ENCODE results near the gene ZNF14.

The ZNF14 gene

GRCh38 chr19:19758164-19758563 lies 25.3 kb upstream of the ZNF14 start:
- no peak overlapping the region for H3K4me3 ChIP-seq (ENCODE audit: low read depth, low read length)
- TF ChIP-seq, protein P1, sequence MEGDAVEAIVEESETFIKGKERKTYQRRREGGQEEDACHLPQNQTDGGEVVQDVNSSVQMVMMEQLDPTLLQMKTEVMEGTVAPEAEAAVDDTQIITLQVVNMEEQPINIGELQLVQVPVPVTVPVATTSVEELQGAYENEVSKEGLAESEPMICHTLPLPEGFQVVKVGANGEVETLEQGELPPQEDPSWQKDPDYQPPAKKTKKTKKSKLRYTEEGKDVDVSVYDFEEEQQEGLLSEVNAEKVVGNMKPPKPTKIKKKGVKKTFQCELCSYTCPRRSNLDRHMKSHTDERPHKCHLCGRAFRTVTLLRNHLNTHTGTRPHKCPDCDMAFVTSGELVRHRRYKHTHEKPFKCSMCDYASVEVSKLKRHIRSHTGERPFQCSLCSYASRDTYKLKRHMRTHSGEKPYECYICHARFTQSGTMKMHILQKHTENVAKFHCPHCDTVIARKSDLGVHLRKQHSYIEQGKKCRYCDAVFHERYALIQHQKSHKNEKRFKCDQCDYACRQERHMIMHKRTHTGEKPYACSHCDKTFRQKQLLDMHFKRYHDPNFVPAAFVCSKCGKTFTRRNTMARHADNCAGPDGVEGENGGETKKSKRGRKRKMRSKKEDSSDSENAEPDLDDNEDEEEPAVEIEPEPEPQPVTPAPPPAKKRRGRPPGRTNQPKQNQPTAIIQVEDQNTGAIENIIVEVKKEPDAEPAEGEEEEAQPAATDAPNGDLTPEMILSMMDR (IDR thresholded peaks at IDR 0.05; ENCODE audit: low read depth, low read length, missing control alignments), result no peak
- DNase-seq (ENCODE audit: low read depth), result no peak

DNA sequence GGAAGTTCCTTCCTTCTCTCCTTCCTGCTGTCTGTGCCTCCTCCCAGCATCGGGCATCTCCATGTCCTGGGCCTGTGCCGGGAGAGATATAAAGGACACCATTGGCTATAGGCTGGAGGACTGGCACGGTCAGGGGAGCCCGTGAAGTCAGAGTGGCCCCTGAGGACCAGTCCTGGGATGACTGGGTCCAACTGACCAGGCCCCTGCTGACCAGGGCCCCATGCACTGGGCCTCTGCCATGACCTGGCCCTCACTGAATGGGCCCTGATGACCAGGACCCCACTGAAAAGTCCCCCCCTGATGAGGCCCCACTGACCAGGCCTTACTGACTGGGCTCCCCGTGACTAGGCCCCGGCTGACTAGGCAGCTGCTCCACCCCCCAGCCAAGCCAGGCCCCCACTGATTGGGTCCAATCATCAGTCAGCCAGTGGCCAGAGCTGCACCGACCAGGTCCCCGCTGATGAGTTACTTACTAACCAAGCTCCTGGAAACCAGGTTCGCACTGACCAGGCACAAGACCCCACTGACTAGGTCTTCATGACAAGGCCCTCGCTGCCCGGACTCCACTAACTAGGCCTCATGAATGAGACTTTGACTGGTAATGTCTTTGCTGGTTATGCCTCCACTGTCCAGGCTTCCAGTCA lies 20.0 kb upstream of the ZNF14 start:
- no peak overlapping the region for H3K4me3 ChIP-seq (ENCODE audit: low read depth, low read length)
- TF ChIP-seq, protein P1 (IDR thresholded peaks at IDR 0.05; ENCODE audit: low read depth, low read length, missing control alignments), result no peak
- DNase-seq (ENCODE audit: low read depth), result no peak

- DNase-seq (ENCODE audit: low read depth), result no peak
- TF ChIP-seq, protein P1 (IDR thresholded peaks at IDR 0.05; ENCODE audit: low read depth, low read length, missing control alignments), result no peak
- no peak overlapping the region for H3K4me3 ChIP-seq (ENCODE audit: low read depth, low read length)
These were observed 18.9 kb upstream of the ZNF14 start for GRCh38 chr19:19751846-19752245.

DNA sequence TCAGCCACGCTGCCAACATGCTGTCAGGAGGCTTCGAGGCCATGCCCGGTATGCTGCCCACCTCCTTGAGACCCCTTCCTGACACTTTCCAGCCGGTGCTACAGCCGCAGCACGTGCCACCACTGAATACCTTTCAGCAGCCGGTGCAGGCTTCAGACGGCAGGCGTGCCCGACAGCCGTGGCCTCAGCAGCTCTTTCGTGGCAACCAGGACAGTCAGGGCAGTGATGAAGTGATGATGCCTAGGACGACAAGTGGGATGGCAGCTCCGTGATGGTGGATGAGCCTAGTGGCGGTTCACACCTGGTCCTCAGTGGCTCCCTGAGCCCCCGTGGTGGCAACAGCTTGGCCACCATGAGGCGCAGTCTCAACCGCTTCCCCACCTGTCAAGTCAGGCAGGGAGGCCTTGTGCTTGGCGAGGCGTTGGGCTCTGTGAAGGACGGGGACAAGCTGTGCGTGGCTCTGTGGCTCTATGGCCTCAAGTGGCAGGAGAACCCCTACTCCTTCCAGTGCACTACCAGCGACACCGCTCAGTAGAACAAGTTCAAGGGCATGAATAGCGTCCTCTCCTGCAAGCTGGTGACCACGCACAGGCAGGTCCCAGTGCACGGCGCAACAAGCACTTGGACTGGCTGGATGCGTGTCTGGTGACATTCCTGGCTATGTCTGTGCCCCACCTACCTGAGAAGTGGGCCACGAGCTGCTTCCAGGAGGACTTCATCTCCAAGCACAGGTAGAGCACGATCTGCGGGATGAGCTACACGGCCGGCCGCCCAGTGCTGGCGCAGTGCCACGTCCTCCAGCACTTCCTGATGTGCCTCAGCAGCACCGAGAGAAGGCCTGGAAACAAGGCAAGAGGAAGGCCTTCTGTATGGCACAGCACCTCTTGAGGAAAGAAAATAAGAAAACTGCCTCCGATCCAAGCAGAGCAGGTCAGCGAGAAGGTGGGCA lies 18.2 kb upstream of the ZNF14 start:
- no peak overlapping the region for H3K4me3 ChIP-seq (ENCODE audit: low read depth, low read length)
- no peak for DNase-seq (ENCODE audit: low read depth)
- TF ChIP-seq, protein P1 (IDR thresholded peaks at IDR 0.05; ENCODE audit: low read depth, low read length, missing control alignments), result no peak

- DNase-seq (ENCODE audit: low read depth), result no peak
- TF ChIP-seq, protein P1 (IDR thresholded peaks at IDR 0.05; ENCODE audit: low read depth, low read length, missing control alignments), result no peak
- H3K4me3 ChIP-seq (ENCODE audit: low read depth, low read length), result no peak overlapping the region
These were observed 17.3 kb upstream of the ZNF14 start for GRCh38 chr19:19749908-19750841.

DNA sequence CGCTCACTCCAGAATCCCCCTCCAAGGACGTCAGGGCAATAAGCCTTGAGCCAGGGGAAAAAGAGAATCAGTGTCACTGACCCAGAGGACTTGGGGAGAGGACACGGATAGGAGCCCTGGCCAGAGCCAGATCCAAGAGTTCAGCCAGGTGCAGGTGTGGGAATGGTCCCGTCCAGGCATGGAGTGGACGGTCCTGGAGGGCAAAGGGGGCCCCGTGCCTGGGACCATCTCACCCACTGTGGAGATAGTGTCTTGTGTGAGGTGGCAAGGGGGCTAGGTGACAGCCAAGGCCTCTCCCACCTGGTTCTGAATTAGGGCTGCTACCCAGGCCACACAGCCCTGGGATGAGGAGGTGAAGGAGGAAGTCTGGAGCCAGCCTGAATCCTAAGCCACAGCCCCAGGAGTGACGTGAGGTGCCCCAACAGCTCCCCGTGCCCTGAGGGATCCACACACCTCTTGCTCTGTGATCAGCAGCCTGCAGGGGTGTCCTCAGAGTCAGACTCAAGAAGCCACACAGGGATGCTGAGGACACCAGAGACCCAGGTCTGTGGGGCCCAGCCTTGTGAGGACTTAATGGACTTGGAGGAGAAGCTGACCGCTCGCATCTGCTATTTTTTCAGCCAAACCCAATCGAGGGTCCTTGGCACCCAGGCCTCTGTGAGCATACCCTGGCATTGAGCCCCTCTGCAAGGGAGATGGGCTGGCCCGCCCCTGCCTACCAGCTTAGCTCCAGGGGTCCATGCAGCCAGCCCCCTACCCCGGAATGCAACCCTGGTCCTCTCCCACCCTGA lies 16.4 kb upstream of the ZNF14 start:
- DNase-seq (ENCODE audit: low read depth), result no peak
- no peak overlapping the region for H3K4me3 ChIP-seq (ENCODE audit: low read depth, low read length)
- TF ChIP-seq, protein P1 (IDR thresholded peaks at IDR 0.05; ENCODE audit: low read depth, low read length, missing control alignments), result no peak
